NAMALWA (cell line): ENCODE results near the gene PDLIM1.

Experiments used
- DNase-seq: peaks from one replicate; pipeline ENCODE4 v3.0.0-alpha.2; 2015; ENCODE audit warnings: low spot score

Gene PDLIM1

GRCh38 chr10:95288303-95288702 is 2.5 kb downstream of the PDLIM1 start:
- no peak for DNase-seq

GRCh38 chr10:95287281-95287680 is 3.5 kb downstream of the PDLIM1 start:
- no peak for DNase-seq

GRCh38 chr10:95286707-95287106 is 4.1 kb downstream of the PDLIM1 start:
- DNase-seq, result no peak

GRCh38 chr10:95285556-95285955 is 5.2 kb downstream of the PDLIM1 start:
- DNase-seq, result no peak

- no peak for DNase-seq
Measured at GRCh38 chr10:95284807-95285206, 6.0 kb downstream of the PDLIM1 start.

- no peak for DNase-seq
Measured at GRCh38 chr10:95282107-95282506, 8.7 kb downstream of the PDLIM1 start.

GRCh38 chr10:95281206-95281605 is 9.6 kb downstream of the PDLIM1 start:
- no peak for DNase-seq

GRCh38 chr10:95280637-95281036 is 10.2 kb downstream of the PDLIM1 start:
- no peak for DNase-seq

GRCh38 chr10:95279042-95279820 is 11.6 kb downstream of the PDLIM1 start:
- DNase-seq, result no peak

GRCh38 chr10:95278061-95278988 is 12.5 kb downstream of the PDLIM1 start:
- no peak for DNase-seq

- DNase-seq, result no peak
Measured at GRCh38 chr10:95277614-95278013, 13.2 kb downstream of the PDLIM1 start.

- no peak for DNase-seq
Measured at GRCh38 chr10:95277201-95277570, 13.6 kb downstream of the PDLIM1 start.

GRCh38 chr10:95276367-95277200 is 14.2 kb downstream of the PDLIM1 start:
- no peak for DNase-seq

- no peak for DNase-seq
Measured at GRCh38 chr10:95275726-95276366, 15.0 kb downstream of the PDLIM1 start.

GRCh38 chr10:95273393-95274312 is 17.1 kb downstream of the PDLIM1 start:
- no peak for DNase-seq

GRCh38 chr10:95268438-95268837 is 22.4 kb downstream of the PDLIM1 start:
- no peak for DNase-seq

- no peak for DNase-seq
Measured at GRCh38 chr10:95267251-95267650, 23.6 kb downstream of the PDLIM1 start.

- DNase-seq, result peak; percentile 75
Measured at GRCh38 chr10:95266674-95267095, 24.1 kb downstream of the PDLIM1 start.

- no peak for DNase-seq
Measured at GRCh38 chr10:95265572-95265971, 25.2 kb downstream of the PDLIM1 start.

GRCh38 chr10:95264227-95265051 is 26.4 kb downstream of the PDLIM1 start:
- no peak for DNase-seq
